ENCODE data around the gene NFIB.
A peak's percentile ranks its signal among the peaks of the same experiment; 100 is the strongest.

NFIB gene

DNA sequence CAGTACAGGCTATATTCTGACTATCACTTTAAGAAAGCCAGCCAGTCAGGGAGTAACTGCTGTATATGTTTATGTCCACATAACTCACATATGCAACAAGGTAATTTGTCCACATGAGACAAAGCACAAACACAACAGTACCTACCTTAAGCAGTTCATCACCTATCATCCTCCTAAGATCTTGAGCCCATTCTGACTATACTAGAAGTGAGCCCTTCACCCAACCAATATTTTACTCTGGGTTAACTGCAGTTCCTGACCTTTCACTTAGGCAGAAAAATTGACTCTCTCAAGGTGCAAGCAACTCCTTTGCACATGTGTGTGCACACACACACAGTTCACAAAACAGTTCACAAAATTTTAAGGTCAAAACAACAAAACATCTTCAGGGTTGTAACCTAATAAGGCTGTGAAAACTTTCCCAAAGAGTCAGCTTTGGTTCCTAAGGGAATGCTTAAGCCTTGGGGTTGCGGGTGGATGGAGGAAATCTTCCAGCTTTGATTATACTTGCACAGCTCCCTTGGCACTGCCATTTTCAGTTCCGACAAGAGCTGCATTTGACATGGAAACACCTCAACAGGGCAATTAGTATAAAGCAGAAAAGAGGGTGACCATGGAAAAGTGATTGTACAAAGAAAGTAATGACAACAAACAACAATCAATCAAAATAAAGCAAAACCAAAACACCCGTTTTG is 215.3 kb downstream of the NFIB start:
- peak overlapping the region; percentile 50 for H4K5ac ChIP-seq (ENCODE audit: low read length)
- H3K23ac ChIP-seq (ENCODE audit: low read length): no peak overlapping the region
- H2BK15ac ChIP-seq (replicated peaks; ENCODE audit: low read depth): peak overlapping the region; percentile 36
- H2BK120ac ChIP-seq (ENCODE audit: low read depth, low read length): peak overlapping the region; percentile 28
- H3K27ac ChIP-seq (ENCODE audit: low read depth, low read length): no peak overlapping the region
- no CpG with 5 or more reads among the region's 3 CpGs for WGBS (ENCODE audit: extremely low coverage, insufficient coverage, low lambda C conversion rate)
- peak overlapping the region; percentile 59 for H2AK5ac ChIP-seq (ENCODE audit: low read length)
- H4K8ac ChIP-seq (ENCODE audit: low read depth, low read length): peak overlapping the region; percentile 28
- peaks cover 8% of the 10 kb centered on the region for H3K4me1 ChIP-seq (ENCODE audit: control insufficient read depth, low read depth, low read length)
- H3K79me1 ChIP-seq (ENCODE audit: low read length): no peaks in the 10 kb centered on the region
- H3K9ac ChIP-seq (ENCODE audit: low read length): no peak overlapping the region
- H3K4me2 ChIP-seq (ENCODE audit: low read length): no peak overlapping the region
- no peak overlapping the region for H3K4me3 ChIP-seq (ENCODE audit: low read length)
- H3K36me3 ChIP-seq (ENCODE audit: control insufficient read depth, insufficient read depth, low read length): no peaks in the 10 kb centered on the region
- H3K18ac ChIP-seq (ENCODE audit: low read length): peak overlapping the region; percentile 75
- peak overlapping the region; percentile 40 for H3K56ac ChIP-seq (ENCODE audit: low read length)
- no peak overlapping the region for H3K4ac ChIP-seq (ENCODE audit: low read depth, low read length)
- H3K27me3 ChIP-seq (ENCODE audit: insufficient read depth, low read length, poor library complexity): no peaks in the 10 kb centered on the region
- H3K79me2 ChIP-seq (ENCODE audit: control insufficient read depth, insufficient read depth, low read length): no peaks in the 10 kb centered on the region
- peak overlapping the region; percentile 36 for H2BK5ac ChIP-seq (ENCODE audit: low read length)
- no peak for DNase-seq

DNA sequence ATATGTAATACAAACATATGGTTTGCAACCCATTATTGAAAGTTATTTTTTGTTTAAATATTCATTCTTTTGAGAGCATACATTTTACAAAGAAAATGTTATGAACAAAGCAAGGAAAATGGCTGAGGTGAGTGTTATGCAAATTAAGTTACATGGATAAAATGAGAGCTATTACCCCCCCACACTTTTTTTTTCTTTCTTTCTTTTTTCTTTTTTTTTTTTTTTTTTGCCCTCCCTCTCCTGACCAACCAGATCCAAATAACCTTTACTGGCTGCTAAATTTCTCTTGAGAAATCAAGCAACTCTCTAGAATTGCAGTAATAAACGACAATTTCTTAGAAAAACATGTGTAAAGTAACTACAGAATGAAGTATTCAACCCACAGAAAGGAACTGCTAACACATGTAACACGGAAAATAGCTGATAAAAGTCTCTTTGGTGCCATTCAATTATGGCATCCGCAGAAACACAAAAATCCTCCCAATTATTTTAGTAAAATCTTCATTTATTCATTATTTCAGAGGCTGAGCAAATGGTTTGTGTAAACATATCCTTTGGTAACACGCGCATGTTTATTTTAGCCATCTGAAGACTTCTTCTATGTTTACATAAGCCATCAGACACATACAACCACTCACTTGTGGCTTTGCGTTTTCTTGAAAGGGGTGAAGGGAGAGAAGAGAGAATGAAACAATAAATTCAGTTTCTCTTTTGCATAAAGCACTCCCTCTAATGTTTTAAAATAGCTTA is 216.1 kb downstream of the NFIB start:
- H3K4ac ChIP-seq (ENCODE audit: low read depth, low read length): no peak overlapping the region
- no peak overlapping the region for H2BK5ac ChIP-seq (ENCODE audit: low read length)
- H3K56ac ChIP-seq (ENCODE audit: low read length): no peak overlapping the region
- H3K79me1 ChIP-seq (ENCODE audit: low read length): no peaks in the 10 kb centered on the region
- H2BK120ac ChIP-seq (ENCODE audit: low read depth, low read length): no peak overlapping the region
- H3K4me2 ChIP-seq (ENCODE audit: low read length): no peak overlapping the region
- peaks cover 8% of the 10 kb centered on the region for H3K4me1 ChIP-seq (ENCODE audit: control insufficient read depth, low read depth, low read length)
- WGBS (ENCODE audit: extremely low coverage, insufficient coverage, low lambda C conversion rate): no CpG with 5 or more reads among the region's 6 CpGs
- no peak overlapping the region for H2AK5ac ChIP-seq (ENCODE audit: low read length)
- H3K79me2 ChIP-seq (ENCODE audit: control insufficient read depth, insufficient read depth, low read length): no peaks in the 10 kb centered on the region
- H3K23ac ChIP-seq (ENCODE audit: low read length): no peak overlapping the region
- no peak overlapping the region for H3K18ac ChIP-seq (ENCODE audit: low read length)
- no peaks in the 10 kb centered on the region for H3K27me3 ChIP-seq (ENCODE audit: insufficient read depth, low read length, poor library complexity)
- H2BK15ac ChIP-seq (replicated peaks; ENCODE audit: low read depth): no peak overlapping the region
- H4K8ac ChIP-seq (ENCODE audit: low read depth, low read length): no peak overlapping the region
- H3K9ac ChIP-seq (ENCODE audit: low read length): no peak overlapping the region
- H3K36me3 ChIP-seq (ENCODE audit: control insufficient read depth, insufficient read depth, low read length): no peaks in the 10 kb centered on the region
- no peak overlapping the region for H4K5ac ChIP-seq (ENCODE audit: low read length)
- no peak for DNase-seq
- no peak overlapping the region for H3K27ac ChIP-seq (ENCODE audit: low read depth, low read length)
- H3K4me3 ChIP-seq (ENCODE audit: low read length): no peak overlapping the region

DNA sequence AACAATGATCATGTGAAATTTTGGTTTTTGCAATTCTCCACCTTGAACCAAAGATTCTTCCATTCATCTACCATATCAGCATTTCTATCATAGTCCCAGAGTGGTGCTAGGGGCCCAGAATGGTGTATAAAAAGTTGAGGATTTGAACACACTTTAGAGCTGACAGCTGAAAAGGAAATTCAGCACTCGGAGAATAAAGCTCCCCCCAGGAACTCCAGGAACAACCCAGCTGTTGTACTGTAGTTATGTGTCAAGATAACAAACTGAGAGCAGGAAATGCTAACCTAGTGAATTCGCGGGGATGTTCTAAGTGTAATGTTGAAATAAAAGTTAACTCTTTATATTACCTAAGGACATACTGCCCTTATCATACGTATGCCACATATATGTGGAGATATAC is 216.7 kb downstream of the NFIB start:
- peak; percentile 76 for DNase-seq
- Histone ChIP-seq H3K18ac (ENCODE audit: low read length) (no peak overlapping the region), H3K23ac (ENCODE audit: low read length) (no peak overlapping the region), H2BK15ac (replicated peaks; ENCODE audit: low read depth) (no peak overlapping the region), H3K4me2 (ENCODE audit: low read length) (no peak overlapping the region), H3K27ac (ENCODE audit: low read depth, low read length) (peak overlapping the region; percentile 57), H4K5ac (ENCODE audit: low read length) (no peak overlapping the region), H2AK5ac (ENCODE audit: low read length) (no peak overlapping the region), H3K79me2 (ENCODE audit: control insufficient read depth, insufficient read depth, low read length) (no peaks in the 10 kb centered on the region), H2BK120ac (ENCODE audit: low read depth, low read length) (peak overlapping the region; percentile 73), H3K56ac (ENCODE audit: low read length) (no peak overlapping the region), H3K36me3 (ENCODE audit: control insufficient read depth, insufficient read depth, low read length) (no peaks in the 10 kb centered on the region), H3K79me1 (ENCODE audit: low read length) (no peaks in the 10 kb centered on the region), H3K4me3 (ENCODE audit: low read length) (no peak overlapping the region), H3K27me3 (ENCODE audit: insufficient read depth, low read length, poor library complexity) (no peaks in the 10 kb centered on the region), H4K8ac (ENCODE audit: low read depth, low read length) (no peak overlapping the region), H2BK5ac (ENCODE audit: low read length) (peak overlapping the region; percentile 56), H3K9ac (ENCODE audit: low read length) (no peak overlapping the region), H3K4ac (ENCODE audit: low read depth, low read length) (no peak overlapping the region), H3K4me1 (ENCODE audit: control insufficient read depth, low read depth, low read length) (peaks cover 8% of the 10 kb centered on the region)
- no CpG with 5 or more reads among the region's 4 CpGs for WGBS (ENCODE audit: extremely low coverage, insufficient coverage, low lambda C conversion rate)

DNA sequence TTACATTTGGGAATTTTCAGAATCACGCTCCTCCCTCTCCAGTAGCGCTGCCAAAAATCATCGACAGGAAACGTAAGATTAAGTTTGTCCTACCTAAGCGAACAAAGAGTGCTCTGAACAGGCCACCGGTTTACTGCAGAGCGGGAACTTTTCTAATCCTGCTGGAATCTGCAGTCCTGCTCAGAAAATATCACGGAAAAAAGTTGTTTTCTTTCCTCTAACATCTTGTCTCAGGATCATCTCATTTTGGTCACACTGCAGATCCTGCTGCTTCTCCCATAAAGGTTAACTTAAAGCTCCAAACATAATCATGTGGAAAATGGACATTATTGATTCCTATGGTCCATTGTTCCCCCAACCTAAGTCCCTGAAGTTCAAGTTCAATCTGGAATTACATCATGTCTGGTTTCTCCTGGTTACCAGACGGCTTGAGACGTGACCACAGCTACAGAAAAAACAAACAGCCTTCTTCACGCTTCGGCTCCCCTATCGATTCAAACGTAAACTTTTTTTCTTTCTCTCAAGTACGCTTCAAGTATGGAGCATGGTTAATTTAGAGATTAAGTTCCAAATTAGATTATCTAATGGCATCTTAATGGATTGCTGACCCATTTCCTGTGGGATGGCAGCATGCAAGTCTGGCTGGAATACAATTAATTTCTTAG is 217.6 kb downstream of the NFIB start:
- Histone ChIP-seq H4K8ac (ENCODE audit: low read depth, low read length) (no peak overlapping the region), H3K18ac (ENCODE audit: low read length) (peak overlapping the region; percentile 92), H3K36me3 (ENCODE audit: control insufficient read depth, insufficient read depth, low read length) (no peaks in the 10 kb centered on the region), H3K27ac (ENCODE audit: low read depth, low read length) (peak overlapping the region; percentile 83), H3K4me1 (ENCODE audit: control insufficient read depth, low read depth, low read length) (peaks cover 8% of the 10 kb centered on the region), H3K9ac (ENCODE audit: low read length) (peak overlapping the region; percentile 33), H3K79me2 (ENCODE audit: control insufficient read depth, insufficient read depth, low read length) (no peaks in the 10 kb centered on the region), H2BK120ac (ENCODE audit: low read depth, low read length) (peak overlapping the region; percentile 90), H3K4ac (ENCODE audit: low read depth, low read length) (no peak overlapping the region), H3K23ac (ENCODE audit: low read length) (no peak overlapping the region), H3K4me2 (ENCODE audit: low read length) (no peak overlapping the region), H2AK5ac (ENCODE audit: low read length) (no peak overlapping the region), H3K56ac (ENCODE audit: low read length) (peak overlapping the region; percentile 19), H4K5ac (ENCODE audit: low read length) (peak overlapping the region; percentile 2), H3K79me1 (ENCODE audit: low read length) (no peaks in the 10 kb centered on the region), H3K4me3 (ENCODE audit: low read length) (no peak overlapping the region), H2BK5ac (ENCODE audit: low read length) (peak overlapping the region; percentile 44), H2BK15ac (replicated peaks; ENCODE audit: low read depth) (no peak overlapping the region), H3K27me3 (ENCODE audit: insufficient read depth, low read length, poor library complexity) (no peaks in the 10 kb centered on the region)
- DNase-seq: peak; percentile 96
- WGBS (ENCODE audit: extremely low coverage, insufficient coverage, low lambda C conversion rate): no CpG with 5 or more reads among the region's 15 CpGs

DNA sequence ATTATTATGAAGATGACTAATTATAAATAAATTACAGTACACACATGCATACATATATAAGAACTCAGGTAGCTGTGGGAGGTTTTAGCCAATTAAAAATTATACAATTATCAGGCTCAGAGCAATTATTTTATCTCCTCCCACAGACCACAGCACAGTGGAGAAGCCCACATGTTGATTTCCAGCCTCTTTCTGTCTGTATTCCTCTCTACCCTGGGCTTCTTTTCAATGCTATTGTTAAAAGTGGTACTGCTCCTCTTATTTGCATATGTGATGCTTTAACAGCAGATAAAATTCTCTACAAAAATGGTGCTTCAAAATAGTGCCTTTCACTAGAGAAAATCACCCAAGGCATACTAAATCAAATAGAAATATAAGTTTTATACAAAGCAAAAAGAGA is 218.7 kb downstream of the NFIB start:
- Histone ChIP-seq H3K56ac (ENCODE audit: low read length) (no peak overlapping the region), H3K4me2 (ENCODE audit: low read length) (no peak overlapping the region), H2BK15ac (replicated peaks; ENCODE audit: low read depth) (no peak overlapping the region), H3K36me3 (ENCODE audit: control insufficient read depth, insufficient read depth, low read length) (no peaks in the 10 kb centered on the region), H3K4me3 (ENCODE audit: low read length) (no peak overlapping the region), H4K5ac (ENCODE audit: low read length) (no peak overlapping the region), H3K79me1 (ENCODE audit: low read length) (no peaks in the 10 kb centered on the region), H3K4ac (ENCODE audit: low read depth, low read length) (no peak overlapping the region), H3K9ac (ENCODE audit: low read length) (no peak overlapping the region), H2BK5ac (ENCODE audit: low read length) (no peak overlapping the region), H3K27me3 (ENCODE audit: insufficient read depth, low read length, poor library complexity) (no peaks in the 10 kb centered on the region), H3K79me2 (ENCODE audit: control insufficient read depth, insufficient read depth, low read length) (no peaks in the 10 kb centered on the region), H2AK5ac (ENCODE audit: low read length) (no peak overlapping the region), H2BK120ac (ENCODE audit: low read depth, low read length) (no peak overlapping the region), H3K4me1 (ENCODE audit: control insufficient read depth, low read depth, low read length) (peaks cover 8% of the 10 kb centered on the region), H3K18ac (ENCODE audit: low read length) (no peak overlapping the region), H4K8ac (ENCODE audit: low read depth, low read length) (no peak overlapping the region), H3K27ac (ENCODE audit: low read depth, low read length) (no peak overlapping the region), H3K23ac (ENCODE audit: low read length) (no peak overlapping the region)
- no peak for DNase-seq

Data from mesendoderm (in vitro differentiated cells).